Neural cell (in vitro differentiated cells): ENCODE data around the gene INVS. TPM values are rescaled to one million over a fixed set of nuclear protein-coding genes. Genes with fewer than 3 reads are reported as not detected.

ENCODE experiments used
- H2AFZ ChIP-seq: fragments of 200-600, 300-800 bp; sonication (generic), shearing (Covaris generic); 2 replicates; pipeline ENCODE4 v1.6.0; 2014; ENCODE audit warnings: low read depth, mild to moderate bottlenecking, antibody characterized with exemption, low read length, moderate library complexity
- H3F3A ChIP-seq: fragments of 200-600 bp; shearing (Covaris generic); 2 replicates; pipeline ENCODE4 v1.6.1; 2016; ENCODE audit warnings: mild to moderate bottlenecking, moderate library complexity, mixed read lengths, antibody characterized with exemption, low read length; ENCODE audit not compliant: insufficient read depth, poor library complexity, severe bottlenecking
- H3K27ac ChIP-seq: fragments of 200-600, 300-800 bp; sonication (generic), shearing (Covaris generic); 2 replicates; pipeline ENCODE4 v1.5.1; 2014; ENCODE audit warnings: mild to moderate bottlenecking, low read length, moderate library complexity
- H3K27me3 ChIP-seq: fragments of 300-800, 200-600 bp; sonication (generic), shearing (Covaris generic); 2 replicates; pipeline ENCODE4 v1.6.0; 2014; ENCODE audit warnings: mild to moderate bottlenecking, low read depth, low read length, moderate library complexity; ENCODE audit not compliant: insufficient read depth
- H3K36me3 ChIP-seq: fragments of 300-800, 200-600 bp; sonication (generic), shearing (Covaris generic); 2 replicates; pipeline ENCODE4 v1.5.1; 2014; ENCODE audit warnings: mild to moderate bottlenecking, antibody characterized with exemption, low read length, moderate library complexity; ENCODE audit not compliant: insufficient read depth
- H3K4me2 ChIP-seq: fragments of 300-800, 200-600 bp; sonication (generic), shearing (Covaris generic); 2 replicates; pipeline ENCODE4 v1.6.0; 2014; ENCODE audit warnings: mild to moderate bottlenecking, low read length
- H3K4me3 ChIP-seq: fragments of 300-800, 200-600 bp; sonication (generic), shearing (Covaris generic); 2 replicates; pipeline ENCODE4 v1.5.1; 2014; ENCODE audit warnings: mild to moderate bottlenecking, low read length, moderate library complexity
- H3K79me2 ChIP-seq: fragments of 200-600 bp; shearing (Covaris generic); replicated peaks from 2 replicates; pipeline ENCODE4 v1.6.0; 2014; ENCODE audit warnings: mild to moderate bottlenecking, low read length, moderate library complexity; ENCODE audit not compliant: insufficient read depth
- H3K9ac ChIP-seq: fragments of 300-800, 200-600 bp; sonication (generic), shearing (Covaris generic); 2 replicates; pipeline ENCODE4 v1.6.1; 2016; ENCODE audit warnings: mild to moderate bottlenecking, low read length, mixed read lengths
- H3K9me2 ChIP-seq: fragments of 200-600 bp; shearing (Covaris generic); 2 replicates; pipeline ENCODE4 v1.6.1; 2016; ENCODE audit warnings: mild to moderate bottlenecking, low read length, mixed read lengths; ENCODE audit not compliant: insufficient read depth
- H3K9me3 ChIP-seq: fragments of 200-600, 300-800 bp; sonication (generic), shearing (Covaris generic); 2 replicates; pipeline ENCODE4 v1.6.1; 2016; ENCODE audit warnings: mild to moderate bottlenecking, mixed run types, low read length, moderate library complexity, mixed read lengths
- H4K20me1 ChIP-seq: fragments of 200-600 bp; shearing (Covaris generic); 2 replicates; pipeline ENCODE4 v1.6.1; 2016; ENCODE audit warnings: mild to moderate bottlenecking, mixed run types; ENCODE audit not compliant: insufficient read depth
- EP300 ChIP-seq: fragments of 450-650 bp; conservative IDR thresholded peaks from 2 replicates; pipeline ENCODE4 v1.6.1; 2014; ENCODE audit warnings: antibody characterized with exemption, mild to moderate bottlenecking, moderate library complexity; ENCODE audit not compliant: poor library complexity, severe bottlenecking
- EZH2 ChIP-seq: fragments of 200-600, 300-800 bp; shearing (Covaris generic), sonication (generic); IDR thresholded peaks from 2 replicates; pipeline ENCODE4 v1.6.1; 2014; ENCODE audit warnings: antibody characterized with exemption, low read length, borderline replicate concordance, mild to moderate bottlenecking; ENCODE audit not compliant: insufficient read depth, poor library complexity, severe bottlenecking
- MXI1 ChIP-seq: fragments of 450-650 bp; conservative IDR thresholded peaks from 2 replicates; pipeline ENCODE4 v1.6.1; 2014; ENCODE audit warnings: antibody characterized with exemption, mild to moderate bottlenecking; ENCODE audit not compliant: poor library complexity, severe bottlenecking
- POLR2AphosphoS5 ChIP-seq: IDR thresholded peaks from 2 replicates; pipeline ENCODE4 v1.6.1; 2012
- RAD21 ChIP-seq: fragments of 450-650 bp; conservative IDR thresholded peaks from 2 replicates; pipeline ENCODE4 v1.6.1; 2014; ENCODE audit warnings: antibody characterized with exemption, mild to moderate bottlenecking, moderate library complexity
- SMC3 ChIP-seq: fragments of 450-650 bp; conservative IDR thresholded peaks from 2 replicates; pipeline ENCODE4 v1.6.1; 2014; ENCODE audit warnings: antibody characterized with exemption, mild to moderate bottlenecking, moderate library complexity; ENCODE audit not compliant: poor library complexity
- TAF1 ChIP-seq: IDR thresholded peaks from 2 replicates; pipeline ENCODE4 v1.6.1; 2012; ENCODE audit warnings: low read depth
- polyA plus RNA-seq: library from polyadenylated mRNA; depleted of rRNA; stranded (reverse); fragments of >200 nt; gene quantifications from 2 replicates; pipeline ENCODE4 v1.2.3, GENCODE V29; 2014
- TF ChIP-seq, protein P1 (sequence below): IDR thresholded peaks from 2 replicates; pipeline ENCODE4 v1.6.1; 2012; ENCODE audit warnings: borderline replicate concordance
- TF ChIP-seq, protein P2 (sequence below): fragments of 450-650 bp; IDR thresholded peaks from 2 replicates; pipeline ENCODE4 v1.5.1; 2014; ENCODE audit warnings: antibody characterized with exemption, mild to moderate bottlenecking, moderate library complexity; ENCODE audit not compliant: poor library complexity, severe bottlenecking

Gene INVS
- polyA plus RNA-seq, 1 donor from 2014 or later, result 11.3 TPM

DNA sequence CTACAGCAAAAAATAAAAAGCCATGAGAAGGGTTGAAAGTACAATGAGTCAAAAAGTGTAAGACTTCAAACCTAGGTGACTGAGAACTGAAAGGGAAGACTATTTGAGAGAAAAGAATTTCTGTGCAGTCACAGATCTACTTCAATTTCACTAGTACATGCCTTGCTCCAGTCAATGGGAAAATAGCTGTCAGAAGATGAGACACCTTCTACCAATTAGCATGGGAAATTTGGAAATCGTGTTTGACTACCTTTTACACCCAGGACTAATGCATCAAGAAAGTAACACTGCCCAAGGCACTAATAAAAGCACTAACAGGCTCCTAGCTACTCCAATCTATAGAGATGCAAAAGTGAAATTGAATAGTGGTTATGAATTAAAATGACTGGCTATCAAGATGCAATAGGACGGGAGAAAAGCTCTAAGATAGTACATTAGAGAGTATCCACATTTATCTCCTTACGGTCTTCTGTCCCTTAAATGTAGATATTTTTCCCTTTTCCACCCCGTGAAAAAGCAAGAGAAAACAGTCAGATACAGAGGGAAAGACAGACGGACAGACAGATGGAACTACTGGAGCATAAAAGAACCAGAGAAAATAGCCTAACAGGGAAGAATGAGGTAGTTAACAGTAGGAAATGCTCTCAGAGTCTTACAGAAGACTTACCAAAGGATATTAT is 15.5 kb upstream of the INVS start:
- Histone ChIP-seq H4K20me1 (no peaks in the 10 kb centered on the region), H3F3A (no peaks in the 10 kb centered on the region), H3K9me2 (no peaks in the 10 kb centered on the region), H3K27ac (no peak overlapping the region), H3K79me2 (peaks cover 49% of the 10 kb centered on the region), H3K9me3 (no peaks in the 10 kb centered on the region), H2AFZ (no peak overlapping the region), H3K4me3 (no peak overlapping the region), H3K36me3 (no peaks in the 10 kb centered on the region), H3K4me2 (no peak overlapping the region), H3K27me3 (no peaks in the 10 kb centered on the region), H3K9ac (no peak overlapping the region)
- TF ChIP-seq TAF1 (no peak), EP300 (no peak), EZH2 (no peak), RAD21 (no peak), SMC3 (no peak), POLR2AphosphoS5 (no peak), MXI1 (no peak)
- TF ChIP-seq, protein P1, sequence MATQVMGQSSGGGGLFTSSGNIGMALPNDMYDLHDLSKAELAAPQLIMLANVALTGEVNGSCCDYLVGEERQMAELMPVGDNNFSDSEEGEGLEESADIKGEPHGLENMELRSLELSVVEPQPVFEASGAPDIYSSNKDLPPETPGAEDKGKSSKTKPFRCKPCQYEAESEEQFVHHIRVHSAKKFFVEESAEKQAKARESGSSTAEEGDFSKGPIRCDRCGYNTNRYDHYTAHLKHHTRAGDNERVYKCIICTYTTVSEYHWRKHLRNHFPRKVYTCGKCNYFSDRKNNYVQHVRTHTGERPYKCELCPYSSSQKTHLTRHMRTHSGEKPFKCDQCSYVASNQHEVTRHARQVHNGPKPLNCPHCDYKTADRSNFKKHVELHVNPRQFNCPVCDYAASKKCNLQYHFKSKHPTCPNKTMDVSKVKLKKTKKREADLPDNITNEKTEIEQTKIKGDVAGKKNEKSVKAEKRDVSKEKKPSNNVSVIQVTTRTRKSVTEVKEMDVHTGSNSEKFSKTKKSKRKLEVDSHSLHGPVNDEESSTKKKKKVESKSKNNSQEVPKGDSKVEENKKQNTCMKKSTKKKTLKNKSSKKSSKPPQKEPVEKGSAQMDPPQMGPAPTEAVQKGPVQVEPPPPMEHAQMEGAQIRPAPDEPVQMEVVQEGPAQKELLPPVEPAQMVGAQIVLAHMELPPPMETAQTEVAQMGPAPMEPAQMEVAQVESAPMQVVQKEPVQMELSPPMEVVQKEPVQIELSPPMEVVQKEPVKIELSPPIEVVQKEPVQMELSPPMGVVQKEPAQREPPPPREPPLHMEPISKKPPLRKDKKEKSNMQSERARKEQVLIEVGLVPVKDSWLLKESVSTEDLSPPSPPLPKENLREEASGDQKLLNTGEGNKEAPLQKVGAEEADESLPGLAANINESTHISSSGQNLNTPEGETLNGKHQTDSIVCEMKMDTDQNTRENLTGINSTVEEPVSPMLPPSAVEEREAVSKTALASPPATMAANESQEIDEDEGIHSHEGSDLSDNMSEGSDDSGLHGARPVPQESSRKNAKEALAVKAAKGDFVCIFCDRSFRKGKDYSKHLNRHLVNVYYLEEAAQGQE, result no peak
- TF ChIP-seq, protein P2, sequence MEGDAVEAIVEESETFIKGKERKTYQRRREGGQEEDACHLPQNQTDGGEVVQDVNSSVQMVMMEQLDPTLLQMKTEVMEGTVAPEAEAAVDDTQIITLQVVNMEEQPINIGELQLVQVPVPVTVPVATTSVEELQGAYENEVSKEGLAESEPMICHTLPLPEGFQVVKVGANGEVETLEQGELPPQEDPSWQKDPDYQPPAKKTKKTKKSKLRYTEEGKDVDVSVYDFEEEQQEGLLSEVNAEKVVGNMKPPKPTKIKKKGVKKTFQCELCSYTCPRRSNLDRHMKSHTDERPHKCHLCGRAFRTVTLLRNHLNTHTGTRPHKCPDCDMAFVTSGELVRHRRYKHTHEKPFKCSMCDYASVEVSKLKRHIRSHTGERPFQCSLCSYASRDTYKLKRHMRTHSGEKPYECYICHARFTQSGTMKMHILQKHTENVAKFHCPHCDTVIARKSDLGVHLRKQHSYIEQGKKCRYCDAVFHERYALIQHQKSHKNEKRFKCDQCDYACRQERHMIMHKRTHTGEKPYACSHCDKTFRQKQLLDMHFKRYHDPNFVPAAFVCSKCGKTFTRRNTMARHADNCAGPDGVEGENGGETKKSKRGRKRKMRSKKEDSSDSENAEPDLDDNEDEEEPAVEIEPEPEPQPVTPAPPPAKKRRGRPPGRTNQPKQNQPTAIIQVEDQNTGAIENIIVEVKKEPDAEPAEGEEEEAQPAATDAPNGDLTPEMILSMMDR, result no peak

DNA sequence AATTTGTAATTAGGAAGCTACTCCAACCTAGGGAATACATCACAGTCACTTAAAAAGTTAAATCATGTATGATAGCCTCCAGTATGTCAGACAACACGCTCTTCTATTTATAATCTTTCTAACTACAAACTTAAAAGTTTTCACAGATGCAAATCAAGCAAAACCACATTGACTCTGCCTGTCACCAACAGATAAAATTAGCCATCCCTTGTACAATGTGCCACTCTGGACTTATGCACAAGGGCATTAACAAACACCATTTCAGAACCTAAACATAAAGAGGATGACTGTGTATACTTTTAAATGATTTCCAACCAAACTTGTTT is 15.0 kb upstream of the INVS start:
- Histone ChIP-seq H3K9me2 (no peaks in the 10 kb centered on the region), H3K4me3 (no peak overlapping the region), H3K36me3 (no peaks in the 10 kb centered on the region), H3K27ac (no peak overlapping the region), H3K27me3 (no peaks in the 10 kb centered on the region), H3K4me2 (no peak overlapping the region), H3K9me3 (no peaks in the 10 kb centered on the region), H2AFZ (no peak overlapping the region), H3K9ac (no peak overlapping the region), H3K79me2 (peaks cover 49% of the 10 kb centered on the region), H3F3A (no peaks in the 10 kb centered on the region), H4K20me1 (no peaks in the 10 kb centered on the region)
- TF ChIP-seq MXI1 (no peak), EP300 (no peak), TAF1 (no peak)
- TF ChIP-seq, protein P1, result no peak
- TF ChIP-seq, protein P2, result no peak
